Measurements from ENCODE around the gene CLEC4M. TPM values are rescaled to one million over a fixed set of nuclear protein-coding genes. Genes with fewer than 3 reads are reported as not detected.
"Not testable (repeated sequence)": the region's sequence is repeated elsewhere in the genome, so short reads cannot be mapped to it uniquely, and the experiment has no call there.

CLEC4M gene
- total RNA-seq, 2 experiments from 2014 or later = not detected

- CTCF ChIA-PET = interaction anchor here (1.0 kb wide), 1 partner anchor 107 kb away, joined by 3 read pairs; no protein-coding TSS in a partner anchor
Observed at GRCh38 chr19:7792701-7793100, 29.7 kb downstream of the CLEC4M start.

DNA sequence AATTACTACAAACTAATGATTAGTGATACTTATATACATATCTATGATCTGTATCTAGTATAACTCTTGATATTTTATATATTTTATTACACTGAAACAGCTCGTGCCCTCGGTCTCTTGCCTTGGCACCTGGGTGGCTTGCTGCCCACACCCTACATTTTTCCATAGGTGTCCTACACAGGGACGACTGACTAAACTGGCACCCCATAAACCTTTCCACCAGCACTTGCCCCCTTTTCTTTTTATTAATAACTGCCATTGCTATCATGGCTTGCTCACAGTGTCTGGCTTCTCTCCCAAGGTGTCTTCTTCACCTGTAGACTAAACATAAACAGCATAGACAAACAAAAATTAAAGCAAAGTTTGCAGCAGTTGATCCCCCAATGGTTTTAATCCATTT lies 30.4 kb downstream of the CLEC4M start:
- POLR2A ChIA-PET = no interaction called here

More at GRCh38 chr19:7792701-7793100, 29.7 kb downstream of the CLEC4M start:
- POLR2A ChIA-PET = not testable (repeated sequence)

DNA sequence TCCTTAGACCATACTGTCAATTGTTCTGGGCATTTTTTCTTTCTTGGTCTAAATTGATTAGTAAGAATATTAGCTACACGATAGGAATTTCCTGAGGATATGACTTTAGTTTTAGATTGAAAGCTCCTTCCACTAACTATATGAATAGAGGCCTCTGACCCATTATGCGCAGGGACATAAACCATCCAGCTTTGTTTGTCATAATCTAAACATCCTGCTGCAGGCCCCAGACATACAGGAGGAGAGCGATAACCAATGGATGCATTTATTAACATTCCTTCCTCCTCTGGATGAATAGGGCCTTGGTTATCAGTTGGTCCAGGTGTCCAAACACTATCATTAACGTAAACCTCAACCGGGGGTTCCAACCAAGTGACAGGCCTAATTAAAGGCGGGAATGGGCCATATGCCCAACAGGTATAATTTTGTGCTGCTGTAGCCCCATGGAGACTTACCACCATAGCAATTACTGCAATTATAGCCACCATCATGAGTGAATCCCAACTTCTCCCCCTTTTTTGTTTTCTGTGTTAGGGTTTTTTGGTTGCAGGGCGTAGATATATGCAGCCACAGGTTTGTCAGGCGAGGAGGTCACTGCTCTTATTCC lies 32.6 kb downstream of the CLEC4M start:
- POLR2A ChIA-PET = no interaction called here
- CTCF ChIA-PET = interaction anchor here (0.8 to 1.8 kb wide), 2 partner anchors 115 to 227 kb away, joined by 3 to 5 read pairs; partner anchors contain the start of gene TRAPPC5

More for the DNA sequence above, 30.4 kb downstream of the CLEC4M start:
- CTCF ChIA-PET = no interaction called here

DNA sequence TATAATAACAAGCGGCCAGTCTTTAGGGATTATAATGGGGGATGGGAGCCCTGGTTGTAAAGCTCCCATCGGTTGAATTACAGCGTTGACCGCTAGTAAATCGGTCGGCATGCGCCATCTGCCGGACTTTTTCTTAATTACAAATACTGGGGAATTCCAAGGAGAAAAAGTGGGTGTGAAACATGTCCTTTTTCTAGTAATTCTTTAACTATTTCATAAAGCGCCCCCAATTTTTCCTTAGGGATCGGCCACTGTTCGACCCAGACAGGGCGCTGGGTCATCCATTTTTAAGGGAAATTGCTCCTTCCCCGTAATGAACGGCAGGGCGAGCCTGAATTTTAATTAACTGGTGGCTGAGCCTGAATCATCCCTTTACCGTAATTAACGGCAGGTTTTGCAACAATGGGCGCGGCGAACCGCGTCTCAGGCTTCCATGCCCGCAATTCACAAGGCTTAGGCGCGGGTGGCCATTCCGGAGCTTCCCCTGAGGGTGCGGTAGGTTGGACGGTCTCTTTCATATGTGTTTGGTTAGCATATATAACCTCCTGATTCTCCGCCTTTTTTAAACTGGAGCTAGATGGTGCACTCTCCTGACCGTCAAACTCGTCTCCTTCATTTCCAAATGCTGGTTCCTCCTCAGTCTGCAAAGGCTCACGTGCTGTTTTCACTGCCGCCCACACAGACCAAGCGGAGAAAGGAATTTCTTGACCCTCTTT lies 36.8 kb downstream of the CLEC4M start:
- POLR2A ChIA-PET = interaction anchor here (0.5 to 0.6 kb wide), 2 partner anchors 26 to 170 kb away, joined by 3 to 4 read pairs; partner anchors contain the start of genes PET100 and XAB2

DNA sequence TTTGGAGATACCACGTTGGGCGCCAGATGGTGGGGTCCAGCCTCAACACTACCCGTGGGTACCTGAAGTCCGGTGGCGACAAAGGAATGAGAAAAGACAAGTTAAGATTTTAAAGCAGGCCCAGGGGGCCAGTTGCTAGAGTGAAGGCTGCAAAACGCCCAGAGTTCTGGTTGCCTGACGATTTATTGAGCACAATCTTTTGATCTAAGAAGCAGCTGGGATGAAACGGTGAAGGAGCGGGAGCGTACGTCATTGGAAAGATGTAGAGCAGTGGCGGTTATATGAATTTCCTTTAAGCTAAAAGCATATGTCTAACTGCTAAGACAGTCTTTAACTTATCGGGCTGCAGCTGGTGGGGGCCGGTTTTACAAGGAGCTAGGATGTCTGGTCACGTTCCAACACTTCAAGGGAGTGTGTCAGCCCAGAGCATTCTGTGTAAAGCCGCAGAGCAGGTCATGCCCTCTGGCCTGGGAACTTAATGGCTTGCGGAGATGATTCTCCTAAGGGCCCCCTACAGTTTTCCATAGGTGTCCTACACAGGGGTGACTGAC lies 38.1 kb downstream of the CLEC4M start:
- ChIA-PET POLR2A (interaction anchor here (0.6 kb wide), 2 partner anchors 120 to 264 kb away, joined by 3 to 13 read pairs; no protein-coding TSS in a partner anchor), CTCF (interaction anchor here (1.3 to 3.0 kb wide), 8 partner anchors 10 to 233 kb away, joined by 3 to 16 read pairs (median 5); partner anchors contain the start of gene TRAPPC5)

More for the DNA sequence above, 36.8 kb downstream of the CLEC4M start:
- CTCF ChIA-PET = interaction anchor here (0.5 to 3.0 kb wide), 20 partner anchors 9 to 662 kb away, joined by 3 to 16 read pairs (median 3); partner anchors contain the start of genes FCER2, PET100 and TRAPPC5

GRCh38 chr19:7806234-7806633 lies 43.2 kb downstream of the CLEC4M start:
- POLR2A ChIA-PET = no interaction called here
- CTCF ChIA-PET = interaction anchor here (2.0 kb wide), 1 partner anchor 125 kb away, joined by 7 read pairs; the partner anchor contains the start of gene TRAPPC5

DNA sequence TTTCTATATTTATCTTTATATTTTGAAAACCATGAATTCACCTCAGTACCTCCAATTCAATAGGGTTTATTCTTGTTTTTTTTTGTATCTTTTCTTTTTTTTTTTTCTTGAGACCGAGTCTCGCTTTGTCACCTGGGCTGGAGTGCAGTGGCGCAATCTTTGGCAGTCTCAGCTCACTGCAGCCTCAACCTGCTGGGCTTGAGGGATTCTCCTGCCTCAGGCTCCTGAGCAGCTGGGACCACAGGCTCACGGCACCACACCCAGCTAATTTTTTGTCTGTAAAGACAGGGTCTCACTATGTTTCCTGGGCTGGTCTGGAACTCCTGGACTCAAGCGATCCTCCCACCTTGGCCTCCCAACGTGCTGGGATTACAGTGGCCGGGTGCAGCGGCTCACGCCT lies 43.8 kb downstream of the CLEC4M start:
- ChIA-PET POLR2A (no interaction called here), CTCF (interaction anchor here (0.7 to 2.0 kb wide), 2 partner anchors 126 to 495 kb away, joined by 3 to 7 read pairs; partner anchors contain the start of gene TRAPPC5)

- ChIA-PET POLR2A (interaction anchor here (0.7 kb wide), 1 partner anchor 17 kb away, joined by 11 read pairs; no protein-coding TSS in a partner anchor), CTCF (no interaction called here)
Observed at GRCh38 chr19:7808108-7808507, 45.1 kb downstream of the CLEC4M start.

GRCh38 chr19:7811989-7812388 lies 48.9 kb downstream of the CLEC4M start:
- POLR2A ChIA-PET = interaction anchor here (0.5 kb wide), 1 partner anchor 239 kb away, joined by 3 read pairs; no protein-coding TSS in a partner anchor

DNA sequence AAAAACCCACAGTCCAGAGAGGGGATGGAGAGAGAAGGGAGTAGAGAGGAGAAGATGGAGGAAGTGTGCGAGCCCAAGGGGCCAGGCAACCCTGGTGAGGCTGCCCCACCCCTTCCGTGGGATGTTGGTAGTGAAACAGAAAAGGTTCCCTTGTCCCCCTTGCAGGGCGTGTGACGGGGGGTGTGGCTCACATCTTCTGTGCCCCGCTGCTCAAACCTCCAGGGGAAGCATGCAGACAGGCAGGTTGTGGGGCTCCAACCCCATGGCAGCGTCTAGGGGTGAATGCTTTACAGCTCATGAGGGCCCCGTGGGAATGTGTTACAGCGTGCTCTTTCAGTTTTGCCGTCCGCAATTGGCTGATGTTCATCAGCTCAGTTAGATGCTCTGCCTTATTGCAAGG lies 52.3 kb downstream of the CLEC4M start:
- POLR2A ChIA-PET = no interaction called here
- CTCF ChIA-PET = no interaction called here

More at GRCh38 chr19:7811989-7812388, 48.9 kb downstream of the CLEC4M start:
- CTCF ChIA-PET = interaction anchor here (2.1 kb wide), 1 partner anchor 12 kb away, joined by 8 read pairs; no protein-coding TSS in a partner anchor

DNA sequence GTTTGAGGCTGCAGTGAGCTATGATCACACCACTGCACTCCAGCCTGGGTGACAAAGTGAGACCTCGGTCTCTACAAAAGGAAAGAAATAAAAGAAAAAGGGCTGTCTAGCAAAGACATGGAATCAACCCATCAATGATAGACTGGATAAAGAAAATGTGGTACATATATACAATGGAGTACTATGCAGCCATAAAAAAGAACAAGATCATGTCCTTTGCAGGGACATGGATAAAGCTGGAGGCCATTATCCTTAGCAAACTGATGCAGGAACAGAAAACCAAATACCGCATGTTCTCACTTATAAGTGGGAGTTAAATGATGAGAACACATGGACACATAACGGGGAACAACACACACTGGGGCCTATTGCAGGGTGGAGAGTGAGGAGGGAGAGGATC lies 53.0 kb downstream of the CLEC4M start:
- CTCF ChIA-PET, POLR2A ChIA-PET: not testable (repeated sequence)

GRCh38 chr19:7817801-7818200 lies 54.8 kb downstream of the CLEC4M start:
- ChIA-PET CTCF (interaction anchor here (1.2 kb wide), 1 partner anchor 137 kb away, joined by 3 read pairs; the partner anchor contains the start of gene TRAPPC5), POLR2A (no interaction called here)

DNA sequence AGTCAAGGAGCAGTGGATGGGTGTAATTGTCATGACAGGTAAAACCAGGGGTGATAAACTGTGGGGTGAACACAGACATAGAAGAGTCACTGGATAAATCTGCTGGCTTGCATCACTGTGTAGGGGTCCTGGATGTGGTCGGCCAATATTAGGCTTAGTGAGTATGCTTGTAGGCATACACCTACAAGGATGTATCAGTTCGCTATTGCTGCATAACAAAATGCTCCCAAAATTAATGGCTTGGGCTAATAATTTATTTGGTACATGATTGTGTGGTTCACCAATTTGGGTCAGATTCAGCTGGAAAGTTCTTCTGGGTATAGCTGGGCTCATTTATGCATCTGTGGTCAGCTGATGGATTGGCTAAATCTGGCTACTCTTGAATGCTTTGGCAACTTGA lies 55.8 kb downstream of the CLEC4M start:
- CTCF ChIA-PET = interaction anchor here (1.3 kb wide), 1 partner anchor 250 kb away, joined by 3 read pairs; no protein-coding TSS in a partner anchor
- POLR2A ChIA-PET = no interaction called here

Other genes starting within 250 kb of the CLEC4M start
- gene ZNF358, start 247.1 kb upstream of the CLEC4M start, total RNA-seq = 1 to 10 TPM; 8.9 to 9.0 TPM
- gene MCOLN1, start 240.6 kb upstream of the CLEC4M start, total RNA-seq = 10 to 100 TPM; 17.7 to 18.8 TPM
- 100 to 1,000 TPM; 114 to 115 TPM for gene PNPLA6, start 227.5 kb upstream of the CLEC4M start, total RNA-seq
- gene CAMSAP3, start 167.4 kb upstream of the CLEC4M start, total RNA-seq = under 1 TPM; 0.34 to 0.69 TPM
- 10 to 100 TPM; 42.3 to 44.8 TPM for gene XAB2, start 133.7 kb upstream of the CLEC4M start, total RNA-seq
- 100 to 1,000 TPM in 1 of 2 experiments, 10 to 100 TPM in 1; 99.2 to 100 TPM for gene PET100, start 133.4 kb upstream of the CLEC4M start, total RNA-seq
- gene PCP2, start 129.5 kb upstream of the CLEC4M start, total RNA-seq = not detected
- 10 to 100 TPM; 69.2 to 73.5 TPM for gene STXBP2, start 126.1 kb upstream of the CLEC4M start, total RNA-seq
- not detected for gene RETN, start 94.2 kb upstream of the CLEC4M start, total RNA-seq
- gene MCEMP1, start 86.2 kb upstream of the CLEC4M start, total RNA-seq = not detected
- gene TRAPPC5, start 82.4 kb upstream of the CLEC4M start, total RNA-seq = 10 to 100 TPM; 71.1 to 73.2 TPM
- 1 to 10 TPM; 1.8 to 2.5 TPM for gene FCER2, start 61.1 kb upstream of the CLEC4M start, total RNA-seq
- not detected for gene CLEC4G, start 31.1 kb upstream of the CLEC4M start, total RNA-seq
- not detected for gene CD209, start 15.7 kb upstream of the CLEC4M start, total RNA-seq
- gene EVI5L, start 67.0 kb downstream of the CLEC4M start, total RNA-seq = 1 to 10 TPM; 5.3 to 6.0 TPM
- under 1 TPM; 0.06 to 0.17 TPM for gene PRR36, start 111.1 kb downstream of the CLEC4M start, total RNA-seq
- not detected for gene LRRC8E, start 125.3 kb downstream of the CLEC4M start, total RNA-seq
- 10 to 100 TPM; 34.9 to 35.7 TPM for gene MAP2K7, start 140.6 kb downstream of the CLEC4M start, total RNA-seq
- 1 to 10 TPM; 7.6 to 9.3 TPM for gene TGFBR3L, start 151.6 kb downstream of the CLEC4M start, total RNA-seq
- 10 to 100 TPM; 16.4 to 17.3 TPM for gene SNAPC2, start 157.1 kb downstream of the CLEC4M start, total RNA-seq
- under 1 TPM; 0.69 to 0.91 TPM for gene CTXN1, start 162.9 kb downstream of the CLEC4M start, total RNA-seq
- gene TIMM44, start 180.4 kb downstream of the CLEC4M start, total RNA-seq = 100 to 1,000 TPM; 115 to 118 TPM
- 100 to 1,000 TPM; 166 to 169 TPM for gene ELAVL1, start 242.4 kb downstream of the CLEC4M start, total RNA-seq

All from activated CD8-positive, alpha-beta memory T cell treated with anti-CD3 and anti-CD28 coated beads for 36 hours (primary cell).